ENCODE data around the gene COL5A1.

COL5A1 gene

GRCh38 chr9:134818591-134818990, 177.0 kb downstream of the COL5A1 start:
- DNase-seq (ENCODE audit: low spot score), result no peak

GRCh38 chr9:134820901-134821300, 179.3 kb downstream of the COL5A1 start:
- DNase-seq (ENCODE audit: low spot score), result no peak

DNA sequence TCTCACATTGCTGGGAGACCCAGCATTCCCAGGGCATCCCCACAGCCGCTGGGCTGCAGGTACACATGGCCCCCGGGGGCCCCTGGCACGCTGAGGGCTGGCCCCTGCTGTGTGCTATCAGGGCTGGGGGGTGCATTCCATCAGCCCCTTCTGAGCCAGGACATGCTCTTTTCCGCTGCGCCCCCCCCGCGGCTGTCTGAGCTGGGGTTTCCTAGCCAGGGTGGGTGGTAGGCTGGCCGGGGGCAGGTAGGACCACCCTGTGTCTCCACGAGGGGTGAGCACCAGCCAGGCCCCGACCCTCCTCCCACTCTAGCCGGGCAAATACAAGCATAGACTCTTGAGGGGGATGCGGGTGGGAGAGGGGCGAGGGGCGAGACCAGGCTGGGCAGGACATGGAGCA, 180.9 kb downstream of the COL5A1 start:
- DNase-seq (ENCODE audit: low spot score), result no peak

DNA sequence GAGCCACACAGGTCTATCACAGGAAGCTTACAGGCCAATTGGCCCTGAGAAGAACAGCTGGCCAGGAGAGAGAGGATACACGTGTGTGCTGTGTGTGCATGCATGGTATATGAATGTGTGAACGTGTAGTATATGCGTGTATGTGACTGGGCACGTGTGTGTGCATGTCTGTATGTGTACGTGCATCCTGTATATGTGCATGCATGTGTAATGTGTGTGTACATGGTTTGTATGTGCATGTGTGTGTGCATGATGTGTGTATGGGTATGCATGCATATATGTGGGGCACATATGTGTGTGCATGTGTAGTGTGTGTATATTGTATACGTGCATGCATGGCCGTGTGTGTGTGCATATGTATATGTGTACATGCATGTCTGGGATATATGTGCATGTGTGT, 182.0 kb downstream of the COL5A1 start:
- no peak for DNase-seq (ENCODE audit: low spot score)

DNA sequence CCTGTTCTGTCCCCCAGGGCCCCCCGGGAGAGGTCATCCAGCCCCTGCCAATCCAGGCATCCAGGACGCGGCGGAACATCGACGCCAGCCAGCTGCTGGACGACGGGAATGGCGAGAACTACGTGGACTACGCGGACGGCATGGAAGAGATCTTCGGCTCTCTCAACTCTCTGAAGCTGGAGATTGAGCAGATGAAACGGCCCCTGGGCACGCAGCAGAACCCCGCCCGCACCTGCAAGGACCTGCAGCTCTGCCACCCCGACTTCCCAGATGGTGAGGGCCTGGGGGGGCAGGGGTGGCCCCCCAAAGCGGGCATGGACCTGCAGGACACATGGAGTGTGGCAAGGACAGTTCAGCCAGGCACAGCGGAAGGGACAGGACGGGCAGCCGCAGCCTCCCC, 183.0 kb downstream of the COL5A1 start:
- no peak for DNase-seq (ENCODE audit: low spot score)

DNA sequence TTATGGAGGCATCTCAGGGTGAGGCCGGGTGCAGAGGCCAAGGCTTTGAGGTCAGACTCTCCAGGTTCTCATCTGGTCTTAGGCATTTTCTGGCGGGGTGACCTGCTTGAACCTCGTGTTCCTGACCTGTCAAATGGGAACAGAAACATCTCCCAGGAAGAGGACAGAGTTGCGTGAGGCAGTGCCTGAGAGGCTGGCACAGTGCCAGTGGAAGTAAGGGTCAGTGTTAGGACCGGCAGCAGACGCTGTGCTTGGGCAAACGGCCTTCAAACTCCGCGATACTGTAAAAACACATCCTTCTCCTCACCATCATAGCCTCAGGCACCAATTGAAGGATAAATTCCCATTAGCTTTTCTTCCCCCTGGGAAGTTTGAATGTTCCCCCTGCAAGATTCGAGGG, 183.4 kb downstream of the COL5A1 start:
- DNase-seq (ENCODE audit: low spot score), result no peak

DNA sequence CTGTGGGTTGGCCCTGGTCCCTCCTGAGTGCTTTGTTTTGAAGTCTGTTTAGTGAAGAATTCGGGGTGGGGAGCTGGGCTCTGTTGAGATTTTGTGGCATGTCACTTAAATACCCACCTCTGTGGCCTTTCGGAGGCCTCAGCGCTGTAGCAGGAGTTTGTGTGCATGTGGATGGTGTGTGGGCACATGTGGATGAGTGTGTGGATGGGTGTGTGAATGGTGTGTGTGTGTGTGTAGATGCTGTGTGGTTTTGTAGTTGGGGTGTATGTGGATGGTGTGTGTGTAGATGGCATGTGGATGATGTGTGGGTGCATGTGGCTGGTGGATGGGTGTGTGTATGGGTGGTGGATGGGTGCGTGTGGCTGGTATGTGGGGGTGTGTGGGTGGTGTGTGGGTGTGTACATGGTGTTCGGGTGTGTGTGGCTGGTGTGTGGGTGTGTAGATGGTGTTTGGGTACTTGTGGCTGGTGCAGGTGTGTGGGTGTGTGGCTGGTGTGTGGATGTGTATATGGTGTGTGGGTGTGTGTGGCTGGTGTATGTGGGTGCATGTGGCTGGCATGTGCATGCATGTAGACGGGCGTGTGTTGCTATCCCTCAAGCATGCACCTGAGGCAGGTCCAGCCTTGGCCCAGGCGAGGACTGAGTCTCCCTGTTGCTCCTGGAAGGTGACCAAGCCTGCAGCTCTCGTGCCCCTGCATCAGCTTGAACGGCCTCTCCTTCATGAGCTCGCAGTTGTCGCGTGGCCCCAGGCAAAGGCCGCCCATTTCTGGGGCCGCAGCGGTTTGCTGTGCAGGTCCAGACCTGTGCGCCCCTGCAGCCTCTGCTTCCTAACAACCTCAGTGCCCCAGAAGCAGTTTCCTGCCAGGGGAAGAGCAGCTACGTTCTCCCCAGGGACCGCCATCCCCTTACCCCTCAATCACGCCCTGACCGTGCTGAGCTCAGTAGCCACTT, 185.0 kb downstream of the COL5A1 start:
- DNase-seq (ENCODE audit: low spot score), result no peak

DNA sequence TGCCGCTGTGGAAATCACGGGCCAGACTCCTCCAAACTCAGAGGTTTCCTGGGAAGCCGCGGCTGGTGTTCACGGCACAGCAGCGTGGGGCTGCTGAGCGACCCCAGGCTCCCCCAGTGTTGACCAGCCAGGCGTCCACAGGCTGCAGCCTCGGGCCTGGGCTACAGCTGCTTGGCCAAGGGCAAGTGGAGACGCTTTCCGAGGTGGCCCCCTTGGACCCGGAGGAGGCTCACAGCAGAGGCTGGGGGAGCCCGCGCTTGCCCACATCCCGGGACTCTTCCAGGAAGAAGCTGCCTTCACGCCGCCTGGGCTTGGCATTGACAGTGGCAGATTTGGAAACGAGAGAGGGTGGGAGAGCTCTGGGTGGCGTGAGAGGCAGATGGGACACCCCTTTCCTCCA, 186.0 kb downstream of the COL5A1 start:
- DNase-seq (ENCODE audit: low spot score), result no peak

GRCh38 chr9:134827993-134828392, 186.4 kb downstream of the COL5A1 start:
- no peak for DNase-seq (ENCODE audit: low spot score)

DNA sequence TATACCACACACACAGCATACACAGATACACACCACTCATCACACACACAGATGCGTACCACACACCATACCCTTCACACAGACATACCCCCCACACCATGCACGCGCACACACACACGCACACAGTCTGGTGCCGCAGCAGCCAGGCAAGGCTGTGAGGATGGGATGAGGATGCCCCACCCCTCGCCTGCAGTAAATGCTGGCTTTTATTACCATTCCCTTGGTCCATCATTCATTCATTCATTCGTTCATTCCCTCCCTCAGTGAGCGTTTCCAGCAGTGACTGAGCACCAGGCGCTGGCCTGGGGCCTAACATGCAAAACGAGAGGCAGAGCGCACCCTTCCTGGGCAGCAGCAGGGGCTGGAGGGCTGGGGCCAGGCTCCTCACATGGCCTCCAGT, 187.3 kb downstream of the COL5A1 start:
- DNase-seq (ENCODE audit: low spot score), result no peak

DNA sequence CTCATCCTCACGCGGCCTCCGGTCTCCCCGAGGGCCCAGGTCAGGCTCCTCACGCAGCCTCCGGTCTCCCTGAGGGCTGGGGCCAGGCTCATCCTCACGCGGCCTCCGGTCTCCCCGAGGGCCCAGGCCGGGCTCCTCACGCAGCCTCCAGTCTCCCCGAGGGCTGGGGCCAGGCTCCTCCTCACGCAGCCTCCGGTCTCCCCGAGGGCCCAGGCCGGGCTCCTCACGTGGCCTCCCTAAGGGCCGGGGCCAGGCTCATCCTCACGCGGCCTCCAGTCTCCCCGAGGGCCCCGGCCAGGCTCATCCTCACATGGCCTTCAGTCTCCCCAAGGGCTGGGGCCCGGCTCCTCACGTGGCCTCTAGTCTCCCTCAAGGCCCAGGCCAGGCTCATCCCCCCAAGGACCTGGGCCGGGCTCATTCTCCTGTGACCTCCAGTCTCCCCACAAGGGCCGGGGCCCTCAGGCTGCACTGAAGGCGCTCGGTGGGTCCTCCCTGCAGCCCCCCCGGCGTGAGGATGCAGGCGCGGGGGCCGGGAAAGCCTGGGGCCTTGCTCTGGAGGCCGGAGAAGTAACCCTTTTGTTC, 187.8 kb downstream of the COL5A1 start:
- DNase-seq (ENCODE audit: low spot score), result no peak

DNA sequence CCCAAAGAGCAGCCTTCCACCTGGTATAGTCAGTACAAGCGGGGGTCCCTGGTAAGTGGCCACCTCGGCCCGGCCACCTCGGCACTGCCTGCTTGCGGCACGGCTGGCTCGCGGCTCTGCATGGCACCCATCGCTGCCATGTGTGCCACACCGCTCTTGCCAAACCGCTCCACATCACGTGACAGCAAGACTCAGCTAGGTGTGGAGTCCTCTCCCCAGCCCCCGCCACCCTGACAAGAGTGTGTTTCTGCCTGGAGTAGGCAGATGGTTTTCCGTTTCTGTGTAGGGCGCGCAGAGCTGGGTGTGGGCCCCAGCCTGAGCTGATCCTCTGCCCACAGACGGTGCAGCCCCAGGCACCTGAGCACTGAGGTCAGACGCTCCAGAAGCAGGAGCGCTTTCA, 188.5 kb downstream of the COL5A1 start:
- no peak for DNase-seq (ENCODE audit: low spot score)

DNA sequence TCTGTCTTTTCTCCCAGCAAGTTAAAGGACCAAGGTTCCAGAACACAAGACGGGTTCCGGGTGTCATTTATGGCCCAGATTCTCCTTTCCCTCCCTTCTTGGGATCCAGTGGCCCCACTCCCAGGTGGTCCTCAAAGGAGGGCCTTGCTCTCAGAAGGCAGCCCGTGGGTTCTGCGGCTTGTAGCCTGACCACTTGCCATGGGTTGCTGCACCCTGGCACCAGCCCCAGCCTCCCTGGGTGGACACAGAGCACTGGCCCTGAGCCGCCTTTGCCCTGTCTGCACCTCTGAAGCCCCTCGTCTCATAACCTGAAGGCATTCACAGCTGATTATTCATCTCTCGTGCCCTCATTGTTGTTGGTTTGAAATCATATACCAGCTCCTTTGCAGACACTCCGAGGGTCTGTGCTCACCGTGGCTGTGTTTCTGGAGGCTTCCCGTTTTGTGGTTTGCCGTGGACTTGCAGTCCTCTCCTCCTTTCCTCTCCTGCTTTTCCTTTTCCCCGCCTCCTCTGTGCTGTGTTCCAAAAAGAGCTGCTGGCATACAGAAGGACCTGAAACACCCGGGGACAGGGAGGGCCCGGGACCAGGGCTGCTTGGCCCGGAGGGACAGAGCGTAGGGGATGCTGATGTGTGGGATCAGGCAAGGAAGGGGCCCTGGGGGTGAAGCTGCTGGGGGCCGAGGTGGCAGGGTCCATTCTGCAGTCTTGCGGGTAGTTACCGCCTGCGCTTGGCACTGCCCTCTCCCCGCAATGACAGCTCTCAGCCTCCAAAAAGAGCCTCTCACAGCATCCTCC, 189.5 kb downstream of the COL5A1 start:
- no peak for DNase-seq (ENCODE audit: low spot score)

- DNase-seq (ENCODE audit: low spot score), result no peak
Measured at GRCh38 chr9:134832471-134832870, 190.9 kb downstream of the COL5A1 start.

GRCh38 chr9:134833294-134833880, 191.8 kb downstream of the COL5A1 start:
- DNase-seq (ENCODE audit: low spot score), result no peak

- DNase-seq (ENCODE audit: low spot score), result no peak
Measured at GRCh38 chr9:134834217-134834956, 192.8 kb downstream of the COL5A1 start.

DNA sequence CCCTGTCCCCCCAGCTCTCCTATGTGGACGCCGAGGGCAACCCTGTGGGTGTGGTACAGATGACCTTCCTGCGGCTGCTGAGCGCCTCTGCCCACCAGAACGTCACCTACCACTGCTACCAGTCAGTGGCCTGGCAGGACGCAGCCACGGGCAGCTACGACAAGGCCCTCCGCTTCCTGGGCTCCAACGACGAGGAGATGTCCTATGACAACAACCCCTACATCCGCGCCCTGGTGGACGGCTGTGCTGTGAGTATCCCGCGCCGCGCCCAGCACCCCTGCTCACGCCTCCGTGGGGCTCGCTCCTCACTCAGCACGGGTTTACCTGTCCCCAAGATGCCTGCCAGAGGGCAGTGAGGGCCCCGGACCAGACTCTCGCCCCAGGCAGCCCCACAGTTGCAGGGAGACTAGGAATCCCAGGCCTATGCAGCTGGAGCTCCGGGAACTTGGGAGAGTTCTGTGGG, 193.4 kb downstream of the COL5A1 start:
- DNase-seq (ENCODE audit: low spot score), result no peak

- no peak for DNase-seq (ENCODE audit: low spot score)
Measured at GRCh38 chr9:134835448-134835847, 193.8 kb downstream of the COL5A1 start.

DNA sequence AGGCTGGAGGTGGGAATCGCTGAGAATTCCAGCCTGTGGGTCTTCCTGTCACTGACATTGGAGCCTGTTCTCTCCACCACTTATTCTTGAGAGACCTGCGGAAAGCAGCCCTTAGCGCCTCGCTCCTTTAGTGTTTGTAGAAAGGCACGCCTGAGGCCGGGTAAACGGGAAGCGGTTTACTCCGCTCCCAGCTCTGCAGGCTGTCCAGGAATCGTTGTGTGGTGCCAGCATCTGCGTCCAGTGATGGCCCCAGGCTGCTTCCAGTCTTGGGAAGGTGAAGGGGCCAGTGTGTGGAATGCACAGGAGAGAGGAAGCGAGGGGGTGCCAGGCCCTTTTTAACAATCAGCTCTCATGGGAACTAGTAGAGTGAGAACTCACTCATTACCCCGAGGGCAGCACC, 194.4 kb downstream of the COL5A1 start:
- no peak for DNase-seq (ENCODE audit: low spot score)

- no peak for DNase-seq (ENCODE audit: low spot score)
Measured at GRCh38 chr9:134836406-134836970, 194.9 kb downstream of the COL5A1 start.

DNA sequence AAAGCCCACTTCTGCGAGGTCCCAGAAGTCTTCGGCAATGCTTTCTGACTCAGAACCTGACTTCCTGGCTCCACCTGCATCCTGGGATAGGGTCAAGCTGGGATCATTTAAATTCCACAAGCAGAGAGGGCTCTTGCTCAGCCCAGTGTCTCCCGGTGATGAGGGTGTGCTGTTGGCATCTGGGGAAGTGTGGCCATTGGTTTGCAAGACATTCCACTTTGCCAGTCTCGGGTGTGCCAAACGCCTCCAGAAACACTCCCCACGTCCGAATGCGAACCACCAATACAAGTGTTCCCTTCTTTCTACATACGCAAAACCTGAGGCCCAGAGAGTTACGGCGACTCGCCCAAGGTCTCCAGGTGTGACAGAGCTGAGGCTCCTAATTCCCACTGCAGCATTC, 195.9 kb downstream of the COL5A1 start:
- DNase-seq (ENCODE audit: low spot score), result no peak
